PFSK-1 (cell line): ENCODE measurements around the gene CD300LB.

Experiments
- POLR2AphosphoS5 ChIP-seq: IDR thresholded peaks from 2 replicates; pipeline ENCODE4 v1.6.1; 2012; ENCODE audit warnings: low read depth, mild to moderate bottlenecking, control low read depth, low read length, moderate library complexity
- REST ChIP-seq, 2 experiments: IDR thresholded peaks; 2 replicates each; pipeline versions ENCODE4 v1.6.1 to v1.8.0; 2011 to 2012; ENCODE audit warnings: low read depth in 2 of 2, low read length in 2 of 2, control low read depth in 1 of 2, inconsistent platforms in 1 of 2, mild to moderate bottlenecking in 1 of 2, moderate library complexity in 1 of 2; ENCODE audit not compliant: insufficient read depth in 1 of 2
- SIN3A ChIP-seq: IDR thresholded peaks from 2 replicates; pipeline ENCODE4 v1.6.1; 2012; ENCODE audit warnings: mild to moderate bottlenecking, low read length, moderate library complexity, borderline replicate concordance; ENCODE audit not compliant: insufficient read depth

- TF ChIP-seq REST (IDR thresholded peaks at IDR 0.05; ENCODE audit: insufficient read depth in 1 of 2, low read depth in 2 of 2, low read length in 2 of 2) (no peak), POLR2AphosphoS5 (no peak), SIN3A (no peak)
These were observed 5.6 kb upstream of the CD300LB start for GRCh38 chr17:74536890-74537289.
